Measurements from ENCODE around the gene TBC1D5. TPM values are rescaled to one million over a fixed set of nuclear protein-coding genes. Genes with fewer than 3 reads are reported as not detected.

Gene TBC1D5
- total RNA-seq, 8 experiments from 2014 or later = 42.7 to 85.9 (median 53.3) TPM

GRCh38 chr3:17266846-17267245 lies 475.6 kb downstream of the TBC1D5 start:
- 77 to 100% (median 93%) methylated on average over 1 to 5 of the region's 5 CpGs for WGBS, 10 experiments
- in situ Hi-C loops (cut with MboI; ENCODE audit: low pct_unique_long_range_greater_than_20kb in 2 of 9, low sequenced_read_pairs in 9 of 9, unreplicated experiment in 9 of 9) = loop anchor here in 2 of 9 experiments (10.0 to 25.0 kb wide), 2 partner anchors 148 to 570 kb away; no protein-coding TSS in a partner anchor
- peaks cover 0 to 6% of the 10 kb centered on the region in 2 donors for H3K4me1 ChIP-seq (replicated peaks in 1 of 2)
- no peak overlapping the region for H3K4me3 ChIP-seq
- no peak for ATAC-seq (replicated peaks in 6 of 8)
- no peak overlapping the region for H3K27ac ChIP-seq

GRCh38 chr3:17261627-17262369 lies 480.6 kb downstream of the TBC1D5 start:
- Histone ChIP-seq H3K4me1 (replicated peaks in 1 of 2) (peaks cover 0 to 22% of the 10 kb centered on the region in 2 donors), H3K4me3 (no peak overlapping the region), H3K27ac (no peak overlapping the region)
- in situ Hi-C loops (cut with MboI; ENCODE audit: low pct_unique_long_range_greater_than_20kb in 2 of 9, low sequenced_read_pairs in 9 of 9, unreplicated experiment in 9 of 9) = loop anchor here in 3 of 9 experiments (5.0 to 25.0 kb wide), 3 partner anchors 151 to 576 kb away; no protein-coding TSS in a partner anchor
- 50 to 100% (median 98%) methylated on average over 1 to 2 of the region's 3 CpGs; no CpG with 5 or more reads in 2 of the 10 experiments for whole genome bisulfite sequencing, 10 experiments
- ATAC-seq (replicated peaks in 6 of 8) = no peak

GRCh38 chr3:17260257-17260656 lies 482.2 kb downstream of the TBC1D5 start:
- peaks cover 0 to 17% of the 10 kb centered on the region in 2 donors for H3K4me1 ChIP-seq (replicated peaks in 1 of 2)
- no peak overlapping the region for H3K4me3 ChIP-seq
- H3K27ac ChIP-seq = no peak overlapping the region
- no peak for ATAC-seq (replicated peaks in 6 of 8)
- in situ Hi-C loops (cut with MboI; ENCODE audit: low pct_unique_long_range_greater_than_20kb in 2 of 9, low sequenced_read_pairs in 9 of 9, unreplicated experiment in 9 of 9) = loop anchor here in 3 of 9 experiments (5.0 to 25.0 kb wide), 3 partner anchors 152 to 577 kb away; no protein-coding TSS in a partner anchor

- H3K4me3 ChIP-seq = no peak overlapping the region
- H3K4me1 ChIP-seq (replicated peaks in 1 of 2) = peaks cover 0 to 16% of the 10 kb centered on the region in 2 donors
- peak in 3 of 8 experiments; percentile 17 to 64 (median 36) for ATAC-seq (replicated peaks in 6 of 8)
- H3K27ac ChIP-seq = no peak overlapping the region
- WGBS, 10 experiments = 43 to 100% (median 80%) methylated on average over 1 to 5 of the region's 5 CpGs; no CpG with 5 or more reads in 1 of the 10 experiments
- in situ Hi-C loops (cut with MboI; ENCODE audit: low pct_unique_long_range_greater_than_20kb in 2 of 9, low sequenced_read_pairs in 9 of 9, unreplicated experiment in 9 of 9) = loop anchor here in 3 of 9 experiments (5.0 to 25.0 kb wide), 3 partner anchors 153 to 578 kb away; no protein-coding TSS in a partner anchor
Measured at GRCh38 chr3:17259685-17260084, 482.7 kb downstream of the TBC1D5 start.

- WGBS, 10 experiments = 0 to 71% (median 47%) methylated on average over 1 to 3 of the region's 3 CpGs
- in situ Hi-C loops (cut with MboI; ENCODE audit: low pct_unique_long_range_greater_than_20kb in 2 of 9, low sequenced_read_pairs in 9 of 9, unreplicated experiment in 9 of 9) = loop anchor here in 1 of 9 experiments (25.0 kb wide), 1 partner anchor 578 kb away; no protein-coding TSS in a partner anchor
- H3K4me1 ChIP-seq (replicated peaks in 1 of 2) = peaks cover 0 to 16% of the 10 kb centered on the region in 2 donors
- H3K27ac ChIP-seq = no peak overlapping the region
- H3K4me3 ChIP-seq = no peak overlapping the region
- no peak for ATAC-seq (replicated peaks in 6 of 8)
Measured at GRCh38 chr3:17258823-17259436, 483.5 kb downstream of the TBC1D5 start.

GRCh38 chr3:17257269-17257668 lies 485.2 kb downstream of the TBC1D5 start:
- no peak overlapping the region for H3K27ac ChIP-seq
- in situ Hi-C loops (cut with MboI; ENCODE audit: low pct_unique_long_range_greater_than_20kb in 2 of 9, low sequenced_read_pairs in 9 of 9, unreplicated experiment in 9 of 9) = loop anchor here in 1 of 9 experiments (25.0 kb wide), 1 partner anchor 580 kb away; no protein-coding TSS in a partner anchor
- H3K4me1 ChIP-seq (replicated peaks in 1 of 2) = peaks cover 0 to 16% of the 10 kb centered on the region in 2 donors
- ATAC-seq (replicated peaks in 6 of 8) = no peak
- H3K4me3 ChIP-seq = no peak overlapping the region

- ATAC-seq (replicated peaks in 6 of 8) = no peak
- WGBS, 10 experiments = 20 to 100% (median 83%) methylated on average over 1 of the region's 1 CpG; no CpG with 5 or more reads in 2 of the 10 experiments
- no peaks in the 10 kb centered on the region for H3K4me1 ChIP-seq (replicated peaks in 1 of 2)
- H3K27ac ChIP-seq = no peak overlapping the region
- H3K4me3 ChIP-seq = no peak overlapping the region
- in situ Hi-C loops (cut with MboI; ENCODE audit: low pct_unique_long_range_greater_than_20kb in 2 of 9, low sequenced_read_pairs in 9 of 9, unreplicated experiment in 9 of 9) = loop anchor here in 4 of 9 experiments (25.0 kb wide), 2 partner anchors 631 to 656 kb away; partner anchors contain the start of gene DAZL (in 3 of the 4)
Measured at GRCh38 chr3:17243621-17244020, 498.8 kb downstream of the TBC1D5 start.

- Histone ChIP-seq H3K27ac (no peak overlapping the region), H3K4me3 (no peak overlapping the region), H3K4me1 (replicated peaks in 1 of 2) (peaks cover 0 to 12% of the 10 kb centered on the region in 2 donors)
- ATAC-seq (replicated peaks in 6 of 8) = no peak
- in situ Hi-C loops (cut with MboI; ENCODE audit: low pct_unique_long_range_greater_than_20kb in 2 of 9, low sequenced_read_pairs in 9 of 9, unreplicated experiment in 9 of 9) = loop anchor here in 5 of 9 experiments (10.0 to 25.0 kb wide), 3 partner anchors 627 to 652 kb away; partner anchors contain the start of gene DAZL (in 4 of the 5)
Measured at GRCh38 chr3:17239417-17239816, 503.0 kb downstream of the TBC1D5 start.

GRCh38 chr3:17238023-17238422 lies 504.4 kb downstream of the TBC1D5 start:
- peak in 4 of 8 experiments; percentile 35 to 90 (median 81) for ATAC-seq (replicated peaks in 6 of 8)
- Histone ChIP-seq H3K4me1 (replicated peaks in 1 of 2) (peaks cover 0 to 12% of the 10 kb centered on the region in 2 donors), H3K27ac (no peak overlapping the region), H3K4me3 (no peak overlapping the region)
- in situ Hi-C loops (cut with MboI; ENCODE audit: low pct_unique_long_range_greater_than_20kb in 2 of 9, low sequenced_read_pairs in 9 of 9, unreplicated experiment in 9 of 9) = loop anchor here in 5 of 9 experiments (10.0 to 25.0 kb wide), 3 partner anchors 626 to 651 kb away; partner anchors contain the start of gene DAZL (in 4 of the 5)

- no peak overlapping the region for H3K4me3 ChIP-seq
- peaks cover 0 to 12% of the 10 kb centered on the region in 2 donors for H3K4me1 ChIP-seq (replicated peaks in 1 of 2)
- no peak overlapping the region for H3K27ac ChIP-seq
- in situ Hi-C loops (cut with MboI; ENCODE audit: low pct_unique_long_range_greater_than_20kb in 2 of 9, low sequenced_read_pairs in 9 of 9, unreplicated experiment in 9 of 9) = loop anchor here in 5 of 9 experiments (10.0 to 25.0 kb wide), 3 partner anchors 623 to 648 kb away; partner anchors contain the start of gene DAZL (in 4 of the 5)
- peak in 5 of 8 experiments; percentile 40 to 69 (median 49) for ATAC-seq (replicated peaks in 6 of 8)
Measured at GRCh38 chr3:17235310-17235709, 507.1 kb downstream of the TBC1D5 start.

- in situ Hi-C loops (cut with MboI; ENCODE audit: low pct_unique_long_range_greater_than_20kb in 2 of 9, low sequenced_read_pairs in 9 of 9, unreplicated experiment in 9 of 9) = loop anchor here in 5 of 9 experiments (10.0 to 25.0 kb wide), 3 partner anchors 622 to 647 kb away; partner anchors contain the start of gene DAZL (in 4 of the 5)
- Histone ChIP-seq H3K4me1 (replicated peaks in 1 of 2) (peaks cover 0 to 12% of the 10 kb centered on the region in 2 donors), H3K4me3 (no peak overlapping the region), H3K27ac (no peak overlapping the region)
- no peak for ATAC-seq (replicated peaks in 6 of 8)
Measured at GRCh38 chr3:17234382-17234781, 508.0 kb downstream of the TBC1D5 start.

- Histone ChIP-seq H3K27ac (no peak overlapping the region), H3K4me1 (replicated peaks in 1 of 2) (peaks cover 0 to 12% of the 10 kb centered on the region in 2 donors), H3K4me3 (no peak overlapping the region)
- WGBS, 10 experiments = 43 to 100% (median 65%) methylated on average over 2 to 3 of the region's 3 CpGs
- peak; percentile 64 to 92 (median 84) for ATAC-seq (replicated peaks in 6 of 8)
- in situ Hi-C loops (cut with MboI; ENCODE audit: low pct_unique_long_range_greater_than_20kb in 2 of 9, low sequenced_read_pairs in 9 of 9, unreplicated experiment in 9 of 9) = loop anchor here in 5 of 9 experiments (10.0 to 25.0 kb wide), 3 partner anchors 621 to 646 kb away; partner anchors contain the start of gene DAZL (in 4 of the 5)
Measured at GRCh38 chr3:17233398-17233800, 509.0 kb downstream of the TBC1D5 start.

GRCh38 chr3:17232442-17232841 lies 510.0 kb downstream of the TBC1D5 start:
- Histone ChIP-seq H3K4me1 (replicated peaks in 1 of 2) (peaks cover 0 to 3% of the 10 kb centered on the region in 2 donors), H3K4me3 (no peak overlapping the region), H3K27ac (no peak overlapping the region)
- ATAC-seq (replicated peaks in 6 of 8) = no peak
- in situ Hi-C loops (cut with MboI; ENCODE audit: low pct_unique_long_range_greater_than_20kb in 2 of 9, low sequenced_read_pairs in 9 of 9, unreplicated experiment in 9 of 9) = loop anchor here in 5 of 9 experiments (10.0 to 25.0 kb wide), 3 partner anchors 620 to 645 kb away; partner anchors contain the start of gene DAZL (in 4 of the 5)

Measured in motor neuron (in vitro differentiated cells).